HG02885 (cell line): ENCODE measurements around the gene RSBN1L.

ENCODE experiments used
- ATAC-seq: cut with Tn5 transposase; IDR thresholded peaks from one replicate; pipeline ENCODE4 v1.9.1; 2021; ENCODE audit warnings: mild to moderate bottlenecking; ENCODE audit not compliant: unreplicated experiment, poor library complexity

Gene RSBN1L

DNA sequence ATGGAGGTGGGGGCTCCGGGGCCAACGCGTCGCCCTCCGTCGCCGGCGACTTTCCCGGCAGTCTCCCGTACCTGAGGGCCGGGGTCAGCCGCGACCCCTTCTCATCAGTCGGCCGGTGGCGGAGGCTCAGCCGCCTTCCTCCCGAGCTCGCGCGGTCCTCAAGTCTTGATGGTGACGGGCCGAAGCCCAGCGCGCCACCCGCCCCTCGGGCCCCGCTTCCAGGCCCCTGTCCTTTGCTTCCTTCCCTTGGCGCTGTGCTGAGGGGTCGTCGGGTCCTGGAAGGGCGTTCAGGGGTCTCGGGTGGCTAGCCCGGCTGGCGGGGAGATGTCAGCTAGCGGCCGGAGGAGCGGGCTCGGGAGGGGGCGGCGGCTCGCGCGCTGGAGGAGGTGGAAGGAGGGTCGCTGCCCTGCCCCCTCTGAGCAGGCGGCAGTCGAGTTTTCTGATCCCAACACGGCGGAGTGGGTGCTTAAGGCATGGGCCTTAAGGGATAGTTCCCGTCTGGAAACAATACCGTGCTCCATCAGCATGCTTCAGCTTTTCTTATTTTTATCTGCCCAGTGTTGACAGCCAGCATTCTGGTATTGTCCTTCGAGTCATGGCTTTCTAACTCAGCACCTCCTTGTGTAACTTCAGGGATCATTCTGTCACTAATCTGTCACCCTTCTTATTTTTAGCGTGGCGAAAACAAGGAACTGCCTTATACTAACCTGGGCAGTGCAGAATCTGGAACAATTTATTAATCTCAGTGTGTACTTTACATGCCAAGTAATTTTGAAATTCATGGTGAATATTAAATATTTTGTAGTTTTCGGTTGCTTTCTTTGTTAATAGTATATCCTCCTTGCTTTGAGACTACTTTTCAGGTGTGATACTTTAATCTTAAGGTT is 103.1 kb downstream of the RSBN1L start:
- no peak for ATAC-seq

DNA sequence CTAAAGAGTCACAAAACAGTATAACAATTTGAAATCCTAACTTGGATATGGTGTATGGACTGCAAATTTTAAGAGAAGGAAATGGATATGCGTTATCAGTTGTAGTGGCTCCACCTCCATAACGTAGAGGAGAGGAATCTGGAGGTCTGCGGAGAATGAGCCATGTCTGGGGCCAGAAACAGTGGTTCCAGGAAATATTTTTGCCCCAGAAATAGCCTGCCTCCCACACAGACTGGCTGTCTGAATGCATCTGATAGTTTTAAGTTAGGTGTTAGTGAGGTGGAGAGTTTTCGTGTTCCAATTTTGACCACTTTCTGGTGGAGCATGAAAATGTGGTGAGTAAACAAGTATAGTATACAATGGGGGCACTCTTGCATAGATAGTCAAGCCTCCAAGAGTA is 103.9 kb downstream of the RSBN1L start:
- ATAC-seq: peak; percentile 23

DNA sequence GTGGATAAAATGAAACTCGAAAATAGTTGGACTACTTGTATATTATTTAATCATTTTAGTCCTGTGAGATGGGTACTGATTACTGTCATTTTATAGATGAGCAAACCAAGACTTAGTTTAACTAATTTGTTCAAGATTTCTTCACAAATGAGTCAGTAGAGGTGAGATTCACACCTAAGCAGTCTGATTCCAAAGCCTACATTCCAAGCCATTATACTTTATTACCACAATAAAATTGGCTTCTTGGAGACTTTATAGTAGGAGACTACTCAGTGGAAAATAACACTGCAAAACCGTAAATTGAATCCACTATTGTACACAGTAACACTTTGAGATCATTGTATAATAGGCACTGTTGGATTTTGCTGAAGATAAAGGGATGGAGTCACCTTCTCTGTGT is 104.5 kb downstream of the RSBN1L start:
- no peak for ATAC-seq

DNA sequence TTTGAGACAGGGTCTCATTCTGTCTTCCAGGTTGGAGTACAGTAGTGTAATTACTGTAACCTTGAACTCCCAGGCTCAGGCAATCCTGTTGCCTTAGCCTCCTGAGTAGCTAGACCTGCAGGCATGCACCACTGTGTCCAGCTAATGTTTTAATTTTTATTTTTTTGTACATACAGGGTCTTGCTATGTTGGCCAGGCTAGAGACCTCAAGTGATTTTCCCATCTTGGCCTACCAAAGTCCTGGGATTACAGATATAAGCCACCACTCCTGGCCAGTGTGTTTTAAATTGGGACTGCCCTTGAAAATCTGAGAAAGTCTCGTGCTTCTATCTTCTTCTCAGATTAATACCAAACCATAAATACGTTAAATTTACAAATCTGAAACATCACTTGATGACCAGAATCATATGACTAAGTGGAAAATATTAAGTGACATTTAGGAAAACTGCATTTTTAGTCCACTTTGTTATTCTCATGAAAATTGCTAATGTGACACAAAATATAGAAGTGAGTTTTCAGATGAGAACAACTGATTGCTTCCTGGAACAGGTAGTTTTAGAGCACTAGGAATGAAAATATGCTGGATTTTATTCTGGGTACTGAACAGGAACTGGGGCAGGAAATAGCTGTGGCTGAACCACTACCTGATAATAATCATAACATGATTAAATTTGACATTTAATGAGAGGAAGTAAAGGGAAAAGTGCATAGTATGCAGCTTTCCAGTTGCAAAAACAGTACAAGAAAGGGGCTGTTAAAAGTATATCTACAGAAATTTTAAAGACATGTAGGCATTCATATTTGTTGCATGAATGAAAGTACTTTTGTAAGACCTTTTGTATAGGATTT is 106.5 kb downstream of the RSBN1L start:
- ATAC-seq: no peak

DNA sequence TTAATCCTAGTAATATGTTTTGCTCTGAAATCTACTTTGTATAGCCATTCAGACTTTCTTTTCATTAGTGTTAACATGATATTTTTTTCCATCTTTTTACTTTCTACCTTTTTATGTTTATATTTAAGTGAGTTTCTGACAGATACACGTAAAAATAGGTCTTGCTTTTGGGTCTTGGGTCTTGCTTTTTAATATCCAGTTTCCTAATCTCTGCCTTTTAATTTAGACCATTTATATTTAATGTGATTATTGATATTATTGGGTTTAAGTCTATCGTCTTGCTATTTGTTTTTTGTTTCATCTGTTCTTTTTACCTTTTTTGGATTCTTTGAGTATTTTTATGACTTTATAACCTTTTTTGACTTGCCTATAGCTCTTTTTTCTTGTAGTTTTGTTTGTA is 110.2 kb downstream of the RSBN1L start:
- no peak for ATAC-seq

DNA sequence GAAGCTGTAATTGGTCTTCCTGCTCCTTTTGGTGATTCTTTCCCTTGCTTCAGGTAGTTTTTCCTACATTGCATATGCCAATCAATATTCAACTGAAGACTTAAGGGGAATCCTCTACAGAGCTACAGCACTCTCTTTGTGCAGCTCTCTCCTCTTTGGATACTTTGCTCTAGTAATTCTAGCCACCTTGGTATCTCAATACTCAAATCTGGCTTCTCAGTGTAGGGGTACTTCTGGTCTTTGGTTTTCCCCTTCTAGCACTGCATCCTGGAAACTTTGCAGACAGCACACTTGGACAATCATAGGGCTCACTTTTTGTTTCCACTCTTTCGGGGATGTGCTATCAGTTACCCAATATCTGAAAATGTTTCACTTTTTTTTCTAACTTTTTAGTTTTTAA is 112.3 kb downstream of the RSBN1L start:
- ATAC-seq: no peak

DNA sequence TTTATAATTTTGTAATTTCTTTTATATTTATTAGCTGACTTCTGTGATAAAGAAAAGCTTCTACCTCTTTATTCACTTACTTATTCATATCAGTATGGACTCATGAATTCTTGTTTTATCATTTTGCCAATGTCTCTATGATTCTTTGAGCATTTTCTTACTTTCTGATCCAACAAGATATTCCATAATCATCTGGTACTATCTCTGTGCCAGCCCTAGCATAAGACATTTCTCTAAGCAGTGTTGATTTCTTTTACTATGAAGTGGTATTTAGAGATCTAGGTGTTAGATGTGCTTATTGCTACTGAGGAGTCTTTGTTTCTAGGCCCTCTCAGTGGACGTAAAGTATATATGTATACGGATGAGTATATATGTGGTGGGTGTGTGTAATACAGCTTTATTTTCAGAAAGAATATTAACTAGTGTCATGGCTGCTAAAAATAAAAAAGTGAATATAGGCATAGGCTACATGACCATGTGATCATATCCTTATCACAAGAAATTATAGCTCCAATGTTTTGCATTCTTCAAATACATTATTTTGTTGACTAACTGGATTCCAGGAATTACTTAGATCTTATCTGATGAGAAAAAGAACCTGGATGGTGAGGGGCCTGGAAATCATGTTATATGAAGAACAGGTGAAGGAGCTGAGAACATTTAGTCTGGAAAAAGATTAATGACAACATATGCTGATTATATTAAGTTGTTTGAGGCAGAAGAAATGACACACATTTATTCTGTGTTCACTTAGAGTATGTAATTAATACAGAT is 115.4 kb downstream of the RSBN1L start:
- ATAC-seq: no peak

DNA sequence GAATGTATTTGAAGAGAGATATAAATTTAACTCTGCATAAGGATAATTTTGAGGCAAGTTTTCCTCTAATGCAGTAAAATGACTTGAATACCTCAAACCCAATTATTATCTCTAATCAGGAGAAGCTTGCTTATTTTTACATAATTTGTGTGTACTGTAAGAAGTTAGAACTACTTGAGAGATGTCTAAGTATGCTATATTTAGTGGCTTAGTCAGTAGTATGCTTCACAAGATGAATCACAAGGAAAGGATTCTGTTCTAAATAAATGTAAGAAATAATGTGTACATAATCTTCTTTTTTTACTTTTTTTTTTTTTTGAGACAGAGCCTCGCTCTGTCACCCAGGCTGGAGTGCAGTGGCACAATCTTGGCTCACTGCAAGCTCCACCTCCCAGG is 116.0 kb downstream of the RSBN1L start:
- ATAC-seq: no peak

DNA sequence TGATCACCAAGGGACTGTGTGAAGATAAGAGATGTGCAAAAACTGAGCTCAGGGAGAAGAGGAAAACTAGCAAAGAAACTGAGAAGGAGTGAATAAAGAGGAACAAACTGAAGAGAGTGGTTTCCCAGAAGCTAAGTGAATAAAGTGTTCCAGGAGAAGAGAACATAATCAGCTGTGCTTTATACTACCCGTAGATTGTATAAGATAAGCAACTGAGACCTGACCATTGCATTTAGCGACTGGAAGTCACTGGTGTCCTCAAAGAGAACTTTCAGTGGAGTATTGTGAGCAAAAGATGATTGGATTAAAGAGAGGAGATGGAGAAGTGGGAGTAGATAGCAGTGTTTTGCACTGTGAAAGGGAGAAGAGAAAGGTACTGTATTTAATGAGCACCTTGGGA is 116.9 kb downstream of the RSBN1L start:
- ATAC-seq: no peak

DNA sequence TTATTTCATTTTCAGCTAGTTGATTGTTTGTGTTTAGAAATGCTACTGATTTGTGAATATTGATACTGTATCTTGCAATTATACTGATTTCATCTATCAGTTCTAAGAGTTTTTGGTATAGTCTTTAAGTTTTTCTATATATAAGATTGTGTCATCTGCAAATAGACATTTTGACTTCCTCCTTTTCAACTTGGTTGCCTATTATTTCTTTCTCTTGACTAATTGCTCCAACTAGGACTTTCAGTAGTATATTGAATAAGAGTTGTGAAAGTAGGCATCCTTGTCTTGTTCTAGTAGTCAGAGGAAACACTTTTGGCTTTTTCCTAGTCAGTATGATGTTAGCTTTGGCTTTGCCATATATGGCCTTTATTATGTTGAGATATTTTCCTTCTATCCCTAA is 122.8 kb downstream of the RSBN1L start:
- no peak for ATAC-seq

DNA sequence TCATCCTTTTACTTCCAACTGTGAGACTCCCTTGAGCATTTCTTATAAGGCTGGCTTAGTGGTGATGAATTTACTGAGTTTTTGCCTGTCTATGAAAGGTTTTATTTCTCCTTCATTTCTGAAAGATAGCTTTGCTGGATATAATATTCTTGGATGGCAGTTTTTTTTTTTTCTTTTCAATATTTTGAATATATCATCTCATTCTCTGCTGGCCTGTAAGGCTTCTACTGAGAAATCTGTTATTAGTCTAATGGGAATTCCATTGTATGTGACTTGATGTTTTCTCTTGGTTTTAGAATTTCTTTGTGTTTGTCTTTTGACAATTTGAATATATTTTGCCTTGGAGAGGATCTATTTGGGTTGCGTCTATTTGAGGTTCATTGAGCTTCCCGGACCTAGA is 124.7 kb downstream of the RSBN1L start:
- ATAC-seq: no peak

DNA sequence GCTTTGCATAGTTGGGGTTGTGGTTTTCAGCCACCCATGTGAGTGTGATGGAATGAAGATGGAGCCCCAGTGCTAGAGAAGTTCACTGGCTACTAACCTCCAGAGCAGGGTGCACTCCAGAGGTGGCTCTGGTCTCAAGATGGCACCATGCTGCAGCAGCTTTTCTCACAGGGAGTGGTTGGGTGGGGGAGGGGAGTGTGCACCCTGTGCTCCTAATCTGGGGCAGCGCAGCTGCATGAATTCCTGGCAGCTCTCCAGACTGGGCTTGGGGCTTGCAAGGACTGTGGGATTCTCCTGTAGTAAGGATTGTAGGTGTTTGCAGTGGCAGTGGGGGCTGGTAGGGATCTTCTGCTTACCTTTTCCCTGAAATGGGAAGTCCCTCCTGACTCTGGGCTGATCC is 126.0 kb downstream of the RSBN1L start:
- no peak for ATAC-seq

DNA sequence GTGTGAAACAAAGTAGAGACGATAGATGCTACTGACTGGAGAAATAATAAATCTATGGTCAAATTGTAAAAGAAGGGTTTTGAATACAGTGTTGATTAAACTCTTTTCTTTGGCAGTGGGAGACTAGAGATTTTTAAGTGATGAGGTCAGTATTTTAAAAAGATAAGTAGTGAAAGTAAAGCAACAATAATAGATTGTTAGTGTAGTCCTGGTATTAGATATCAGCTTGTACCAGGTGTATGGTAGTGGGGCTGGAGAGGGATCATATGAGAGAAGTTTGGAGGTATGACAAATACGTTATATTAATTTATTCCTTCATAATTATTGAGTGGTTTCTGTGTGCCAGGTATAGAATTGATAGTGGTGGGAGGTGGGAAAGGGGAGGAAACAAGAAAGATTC is 127.5 kb downstream of the RSBN1L start:
- ATAC-seq: peak; percentile 47

DNA sequence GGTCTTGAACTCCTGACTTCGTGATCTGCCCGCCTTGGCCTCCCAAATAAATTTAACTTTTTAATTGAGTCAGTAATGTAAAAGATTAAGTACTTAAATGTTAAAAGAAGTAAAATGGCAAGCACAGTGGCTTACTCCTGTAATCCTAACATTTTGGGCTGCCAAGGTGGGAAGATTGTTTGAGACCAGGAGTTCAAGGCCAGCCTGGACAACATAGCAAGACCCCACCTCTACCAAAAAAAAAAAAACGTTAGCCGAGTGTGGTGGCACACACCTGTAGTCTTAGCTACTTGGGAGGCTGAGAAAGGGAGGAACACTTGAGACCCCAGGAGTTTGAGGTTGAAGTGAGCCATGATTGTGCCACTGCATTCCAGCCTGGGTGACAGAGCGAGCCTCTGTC is 128.4 kb downstream of the RSBN1L start:
- ATAC-seq: no peak

DNA sequence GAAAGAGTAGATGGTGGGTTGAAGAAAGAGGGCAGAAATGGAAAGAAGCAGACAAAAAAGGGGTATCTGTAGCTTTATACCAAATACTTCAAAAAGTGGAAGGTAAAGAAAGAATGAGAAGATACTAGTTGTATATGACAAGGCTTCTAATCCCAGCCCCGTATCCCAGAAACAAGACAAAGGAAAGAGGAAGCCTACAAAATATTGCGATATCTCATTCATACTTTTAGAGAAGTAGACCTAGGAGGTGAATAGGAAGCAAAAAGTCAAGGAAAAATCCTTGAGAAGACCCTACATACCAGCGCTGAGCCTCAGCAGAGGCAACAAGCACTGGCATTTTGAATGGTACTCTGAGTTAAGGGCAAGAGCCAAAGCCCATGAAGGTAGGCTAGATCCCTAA is 128.9 kb downstream of the RSBN1L start:
- no peak for ATAC-seq

DNA sequence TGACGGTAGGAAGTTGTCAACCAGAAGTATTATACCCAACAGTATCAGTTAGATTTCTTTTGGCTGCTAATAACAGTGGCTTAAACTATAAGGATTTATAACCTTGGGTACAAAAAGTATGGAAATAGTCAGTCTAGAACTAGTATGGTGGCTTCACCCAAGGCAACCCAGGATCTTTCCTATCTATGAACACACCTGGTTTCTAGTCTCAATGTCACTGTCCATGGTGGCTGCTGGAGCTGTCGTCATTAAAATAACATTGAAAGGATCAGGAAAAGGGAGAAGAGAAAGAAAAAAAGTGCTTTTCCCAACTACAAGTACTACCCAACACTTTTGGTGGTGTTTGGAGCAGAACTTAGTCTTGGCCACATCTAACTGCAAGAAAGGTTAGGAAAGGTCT is 130.0 kb downstream of the RSBN1L start:
- ATAC-seq: no peak

DNA sequence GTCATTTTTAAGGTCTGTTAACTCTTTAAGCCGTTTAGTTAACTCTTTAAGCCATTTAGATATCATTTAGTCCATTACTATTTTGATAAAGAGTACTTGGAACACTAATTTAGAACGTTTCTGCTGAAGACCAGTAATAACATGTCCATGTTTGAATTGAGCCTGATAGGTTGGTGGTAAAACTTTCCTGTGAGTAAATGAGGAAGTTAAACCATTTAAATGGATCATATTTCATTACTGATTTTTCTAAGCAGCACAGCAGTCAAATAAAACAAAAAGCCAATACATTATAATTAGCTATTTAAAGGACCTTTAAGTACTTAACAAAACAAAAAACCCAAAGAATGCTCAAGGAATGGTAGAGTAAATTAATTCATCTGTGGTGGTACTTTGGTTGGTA is 131.7 kb downstream of the RSBN1L start:
- no peak for ATAC-seq

DNA sequence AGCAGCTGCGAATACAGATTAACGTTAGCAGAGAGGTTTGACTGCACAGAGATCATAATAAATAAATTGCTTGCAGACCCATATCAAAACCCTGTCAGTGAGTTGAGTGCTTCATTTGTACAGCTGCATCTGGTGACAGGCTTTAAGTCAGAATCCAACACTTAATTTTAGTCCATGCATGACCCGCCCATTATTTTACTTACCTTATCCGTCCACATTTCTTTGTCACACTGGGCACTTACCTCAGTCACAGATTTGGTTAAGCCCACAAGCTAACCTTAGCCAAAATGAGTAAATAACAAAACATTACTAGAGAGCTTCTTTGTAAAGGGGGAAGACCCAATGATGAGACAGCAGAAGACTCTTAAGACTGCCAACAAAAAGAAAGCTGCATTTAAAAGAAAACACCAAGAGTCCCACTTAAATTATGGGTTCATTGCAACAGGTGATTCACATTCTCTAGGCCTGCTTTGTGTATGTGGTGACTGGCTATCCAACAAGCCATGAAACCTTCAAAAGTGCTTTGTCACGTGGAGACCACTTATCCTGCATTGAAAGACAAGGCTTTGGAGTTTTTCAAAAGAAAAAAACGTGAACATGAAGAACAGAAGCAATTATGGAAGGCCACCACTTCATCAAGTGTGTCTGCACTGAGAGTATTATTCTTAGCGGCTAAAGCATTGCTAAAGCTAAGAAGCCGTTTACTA is 134.5 kb downstream of the RSBN1L start:
- no peak for ATAC-seq

DNA sequence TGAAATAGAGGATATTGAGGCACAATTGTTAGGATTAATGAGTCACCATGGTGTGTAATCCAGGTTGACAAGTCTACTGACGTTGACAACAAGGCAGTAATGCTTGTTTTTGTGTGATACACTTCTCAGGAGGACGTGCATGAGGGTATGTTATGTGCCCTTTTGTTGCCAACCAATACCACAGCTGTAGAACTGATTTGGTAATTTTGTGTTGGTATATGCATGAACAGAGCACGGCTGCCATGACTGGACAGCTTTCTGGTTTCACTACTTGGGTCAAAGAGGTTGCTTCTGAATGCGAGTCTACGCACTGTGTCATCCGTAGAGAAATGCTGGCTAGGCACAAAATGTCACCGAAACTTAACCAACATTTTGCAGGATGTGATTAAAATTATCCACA is 135.2 kb downstream of the RSBN1L start:
- no peak for ATAC-seq

DNA sequence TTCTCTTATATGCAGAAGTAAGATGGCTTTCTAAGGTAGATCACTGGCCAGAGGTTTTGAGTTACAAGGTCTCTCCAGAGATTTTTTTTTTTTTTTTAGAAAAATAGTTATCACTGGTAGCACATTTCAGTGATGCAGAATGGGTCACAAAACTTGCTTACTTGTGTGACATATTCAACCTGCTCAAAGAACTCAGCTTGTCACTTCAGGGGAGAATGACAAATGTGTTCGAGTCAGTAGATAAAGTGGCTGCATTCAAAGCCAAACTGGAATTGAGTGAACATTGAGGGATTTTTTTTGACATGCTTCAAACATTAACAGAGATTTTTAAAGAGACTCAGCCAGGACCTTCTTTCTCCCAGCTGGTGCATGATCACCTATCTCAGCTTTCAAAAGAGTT is 135.7 kb downstream of the RSBN1L start:
- no peak for ATAC-seq
